Measurements from ENCODE around the gene TLCD4. TPM values are rescaled to one million over a fixed set of nuclear protein-coding genes. Genes with fewer than 3 reads are reported as not detected.
"Not testable (repeated sequence)": the region's sequence is repeated elsewhere in the genome, so short reads cannot be mapped to it uniquely, and the experiment has no call there.

The TLCD4 gene, protein sequence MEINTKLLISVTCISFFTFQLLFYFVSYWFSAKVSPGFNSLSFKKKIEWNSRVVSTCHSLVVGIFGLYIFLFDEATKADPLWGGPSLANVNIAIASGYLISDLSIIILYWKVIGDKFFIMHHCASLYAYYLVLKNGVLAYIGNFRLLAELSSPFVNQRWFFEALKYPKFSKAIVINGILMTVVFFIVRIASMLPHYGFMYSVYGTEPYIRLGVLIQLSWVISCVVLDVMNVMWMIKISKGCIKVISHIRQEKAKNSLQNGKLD
- 0.06 and 6.2 TPM in 2 replicates for total RNA-seq (2014; rRNA removed; shearing (Covaris generic))

GRCh38 chr1:95117207-95118066 lies at the start of gene TLCD4:
Gene TLCD4, plus strand, starts transcription at chr1:95117355. Its CDS starts 26,547 bp downstream, at chr1:95143902.
- DNase-seq (ENCODE audit: low spot score) = peak; percentile 70
- in situ Hi-C loops (cut with HindIII; ENCODE audit: low sequenced_read_pairs) = no loop called here

DNA sequence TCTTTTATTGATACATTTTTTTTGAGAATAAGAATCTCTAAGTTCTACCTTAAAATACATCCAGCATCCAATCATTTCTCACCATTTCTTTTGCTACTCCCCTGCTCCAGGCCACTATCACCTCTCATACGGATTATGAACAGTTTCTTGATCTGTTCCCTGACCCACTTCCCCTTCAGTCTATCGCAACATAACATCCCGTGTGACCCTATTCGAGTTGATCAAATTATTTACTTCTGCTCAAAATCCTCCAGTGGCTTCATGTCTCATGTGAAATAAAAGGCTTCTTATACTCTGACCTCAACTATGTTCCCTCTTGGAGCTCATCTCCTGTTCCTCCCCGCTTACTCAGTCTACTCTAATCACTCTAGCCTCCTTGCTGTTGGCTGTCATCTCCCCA lies 49.6 kb upstream of the TLCD4 start:
- in situ Hi-C loops (cut with HindIII; ENCODE audit: low sequenced_read_pairs) = no loop called here
- no peak for DNase-seq (ENCODE audit: low spot score)

DNA sequence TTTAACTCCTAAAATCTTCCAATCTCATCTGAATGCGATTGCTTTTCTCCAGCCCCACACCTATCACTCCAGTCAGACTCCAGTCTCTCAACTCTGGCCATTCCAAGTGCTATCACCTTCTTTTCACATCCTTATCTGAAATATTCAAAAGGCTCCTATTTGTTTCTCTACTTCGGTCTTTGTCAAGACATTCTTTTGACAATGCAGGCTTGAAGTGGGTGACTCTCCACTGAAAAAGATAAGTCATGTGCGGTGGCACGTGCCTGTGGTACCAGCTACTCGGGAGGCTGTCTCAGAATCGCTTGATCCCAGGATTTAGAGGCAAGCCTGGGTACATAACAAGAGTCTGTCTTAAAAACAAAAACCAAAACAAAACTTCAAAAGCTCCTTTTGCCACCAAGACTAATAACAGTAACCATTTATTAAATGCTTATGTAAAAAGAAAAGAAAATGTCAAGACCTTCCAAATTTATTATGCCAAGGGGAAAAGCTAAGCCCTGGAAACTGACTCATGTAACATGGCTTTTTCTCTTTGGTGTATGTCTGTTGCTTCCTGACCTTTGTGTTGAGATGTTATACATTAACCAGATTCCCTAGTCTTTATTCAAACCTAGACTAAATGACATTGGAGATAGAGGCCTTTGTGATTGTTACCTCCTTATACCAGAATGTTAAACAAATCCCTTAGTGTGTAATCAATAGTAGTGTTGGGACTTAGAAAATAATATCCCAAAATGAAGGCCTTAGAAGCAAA lies 48.0 kb upstream of the TLCD4 start:
- no peak for DNase-seq (ENCODE audit: low spot score)
- in situ Hi-C loops (cut with HindIII; ENCODE audit: low sequenced_read_pairs) = no loop called here

- in situ Hi-C loops (cut with HindIII; ENCODE audit: low sequenced_read_pairs) = no loop called here
- DNase-seq (ENCODE audit: low spot score) = no peak
These were observed 47.5 kb upstream of the TLCD4 start for GRCh38 chr1:95069710-95070093.

DNA sequence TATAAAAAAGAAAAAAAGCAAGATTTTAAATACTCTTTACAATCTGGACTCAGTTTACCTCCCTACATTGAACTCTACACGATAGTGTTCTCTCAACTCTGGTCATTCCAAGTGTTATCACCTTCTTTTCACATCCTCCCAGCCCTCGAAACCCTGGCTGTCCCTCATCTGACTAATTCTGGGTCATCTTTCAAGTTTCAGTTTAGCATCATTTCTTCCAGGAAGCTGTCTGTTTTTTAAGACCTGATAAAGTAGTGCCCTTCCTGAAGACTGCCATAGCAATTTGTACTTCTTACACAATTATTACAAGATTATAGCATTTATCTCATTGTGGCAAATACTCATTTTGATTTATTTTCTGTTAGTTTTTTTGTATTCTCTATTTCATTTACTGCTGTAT lies 45.6 kb upstream of the TLCD4 start:
- no peak for DNase-seq (ENCODE audit: low spot score)
- in situ Hi-C loops (cut with HindIII; ENCODE audit: low sequenced_read_pairs) = no loop called here

DNA sequence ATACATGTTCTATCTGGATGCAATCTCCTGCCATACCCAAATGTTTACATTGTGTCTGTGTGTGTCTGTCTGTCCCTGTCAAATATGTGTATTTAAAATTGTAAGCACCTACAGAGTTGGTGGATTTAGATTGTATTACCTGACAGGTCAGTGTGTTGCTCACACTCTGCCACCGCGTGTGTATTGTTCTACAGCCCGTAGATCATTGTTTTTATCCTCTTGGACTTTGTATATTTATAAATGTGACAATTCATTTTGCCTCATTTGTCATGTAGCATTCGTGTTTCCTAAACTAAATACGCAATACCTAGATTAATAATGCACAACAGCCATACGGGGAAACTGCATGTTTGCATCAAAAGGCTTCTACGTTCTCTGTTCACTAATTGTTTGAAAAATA lies 45.0 kb upstream of the TLCD4 start:
- DNase-seq (ENCODE audit: low spot score) = no peak
- in situ Hi-C loops (cut with HindIII; ENCODE audit: low sequenced_read_pairs) = no loop called here

GRCh38 chr1:95072532-95073419 lies 44.4 kb upstream of the TLCD4 start, which contains the start of gene ALG14:
Gene ALG14, minus strand, starts transcription at chr1:95072951. Its CDS starts 53 bp downstream, at chr1:95072898.
- in situ Hi-C loops (cut with HindIII; ENCODE audit: low sequenced_read_pairs) = no loop called here
- peak; percentile 98 for DNase-seq (ENCODE audit: low spot score)

GRCh38 chr1:95073446-95073845 lies 43.7 kb upstream of the TLCD4 start:
- in situ Hi-C loops (cut with HindIII; ENCODE audit: low sequenced_read_pairs) = no loop called here
- no peak for DNase-seq (ENCODE audit: low spot score)

GRCh38 chr1:95076034-95076433 lies 41.1 kb upstream of the TLCD4 start:
- in situ Hi-C loops (cut with HindIII; ENCODE audit: low sequenced_read_pairs) = no loop called here

GRCh38 chr1:95080446-95080845 lies 36.7 kb upstream of the TLCD4 start:
- in situ Hi-C loops (cut with HindIII; ENCODE audit: low sequenced_read_pairs) = no loop called here

More at GRCh38 chr1:95076034-95076433, 41.1 kb upstream of the TLCD4 start:
- no peak for DNase-seq (ENCODE audit: low spot score)

GRCh38 chr1:95080879-95081278 lies 36.3 kb upstream of the TLCD4 start:
- in situ Hi-C loops (cut with HindIII; ENCODE audit: low sequenced_read_pairs) = no loop called here
- no peak for DNase-seq (ENCODE audit: low spot score)

More at GRCh38 chr1:95080446-95080845, 36.7 kb upstream of the TLCD4 start:
- DNase-seq (ENCODE audit: low spot score) = no peak

DNA sequence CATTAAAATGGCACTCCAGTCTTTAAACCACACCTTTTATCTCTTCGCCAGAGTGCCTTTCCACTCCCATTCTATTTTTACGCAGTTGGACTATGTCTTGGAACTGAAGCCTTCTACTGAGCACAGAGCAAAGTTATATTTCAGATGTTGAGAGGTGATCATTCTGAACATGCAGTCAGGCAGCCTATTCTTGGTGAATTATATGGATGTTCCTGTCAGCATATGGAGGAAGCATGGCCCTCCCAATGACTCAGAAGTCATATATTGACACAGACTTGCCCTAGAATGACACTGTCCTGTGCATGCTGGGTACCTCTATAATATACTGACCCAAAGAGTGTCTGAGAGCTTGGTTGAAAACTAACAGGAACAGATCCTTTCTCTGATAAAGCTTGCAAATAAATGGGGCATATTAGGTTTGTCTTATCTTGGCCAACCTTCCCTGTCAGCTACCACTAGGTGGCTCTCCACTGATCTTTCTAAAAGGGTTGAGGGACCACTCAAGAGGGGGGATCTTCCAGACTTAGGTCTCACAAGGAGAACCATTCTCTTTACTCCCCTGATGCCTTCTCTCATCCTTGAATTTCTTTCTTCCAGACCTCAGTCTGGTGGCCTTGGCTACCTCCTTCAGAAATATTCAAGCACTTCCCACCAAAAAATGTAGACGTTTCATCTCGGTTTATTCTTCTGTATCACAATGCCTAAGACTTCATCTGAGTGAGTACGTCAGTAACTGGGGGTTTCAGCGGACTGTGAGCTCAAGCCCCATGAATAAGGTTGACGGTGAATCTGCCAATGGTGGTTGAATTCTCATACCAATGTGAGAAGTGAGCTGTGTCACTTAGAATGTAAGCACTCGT lies 32.6 kb upstream of the TLCD4 start:
- in situ Hi-C loops (cut with HindIII; ENCODE audit: low sequenced_read_pairs) = no loop called here

DNA sequence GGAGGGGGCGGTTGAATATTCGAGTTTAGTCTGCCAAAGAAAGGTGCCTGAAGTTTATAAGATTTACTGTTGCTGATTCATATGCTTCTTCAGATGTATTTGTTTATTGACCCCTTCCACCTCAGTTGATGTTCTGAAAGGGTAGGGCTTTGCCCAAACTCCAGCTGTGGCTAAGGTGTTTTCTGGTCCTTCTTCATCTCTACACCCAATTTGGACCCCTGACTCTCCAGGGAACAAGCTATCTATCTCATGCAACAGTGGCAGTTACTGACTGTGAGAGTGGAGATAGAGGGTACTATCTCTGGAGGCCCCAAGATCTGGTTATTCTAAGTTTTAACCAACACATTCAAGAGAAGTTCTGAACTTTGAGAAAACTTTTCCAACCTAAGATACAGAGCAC lies 31.8 kb upstream of the TLCD4 start:
- no peak for DNase-seq (ENCODE audit: low spot score)
- in situ Hi-C loops (cut with HindIII; ENCODE audit: low sequenced_read_pairs) = no loop called here

More for the DNA sequence above, 32.6 kb upstream of the TLCD4 start:
- peak; percentile 70 for DNase-seq (ENCODE audit: low spot score)

GRCh38 chr1:95086949-95087533 lies 30.1 kb upstream of the TLCD4 start:
- in situ Hi-C loops (cut with HindIII; ENCODE audit: low sequenced_read_pairs) = no loop called here
- no peak for DNase-seq (ENCODE audit: low spot score)

DNA sequence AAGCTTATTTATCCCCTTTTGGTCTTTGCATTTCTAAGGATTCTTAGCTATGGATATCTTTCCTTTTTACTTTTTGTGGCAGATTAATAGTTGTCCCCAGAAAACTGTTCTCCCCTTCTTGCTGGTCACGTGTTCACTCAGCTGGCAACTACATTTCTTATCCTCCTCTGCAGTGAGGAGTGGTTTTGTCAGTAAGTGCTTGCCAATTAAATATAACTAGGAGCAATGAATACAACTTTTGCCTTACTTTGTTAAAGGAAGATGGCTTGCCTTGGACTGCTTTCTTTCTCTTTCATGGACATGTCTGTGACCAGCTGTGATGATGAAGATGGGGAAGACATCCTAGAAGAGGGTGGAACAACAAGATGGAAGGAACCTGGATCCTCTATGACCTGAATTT lies 28.9 kb upstream of the TLCD4 start:
- in situ Hi-C loops (cut with HindIII; ENCODE audit: low sequenced_read_pairs) = no loop called here
- DNase-seq (ENCODE audit: low spot score) = no peak

- no peak for DNase-seq (ENCODE audit: low spot score)
- in situ Hi-C loops (cut with HindIII; ENCODE audit: low sequenced_read_pairs) = no loop called here
These were observed 27.4 kb upstream of the TLCD4 start for GRCh38 chr1:95089650-95090287.

DNA sequence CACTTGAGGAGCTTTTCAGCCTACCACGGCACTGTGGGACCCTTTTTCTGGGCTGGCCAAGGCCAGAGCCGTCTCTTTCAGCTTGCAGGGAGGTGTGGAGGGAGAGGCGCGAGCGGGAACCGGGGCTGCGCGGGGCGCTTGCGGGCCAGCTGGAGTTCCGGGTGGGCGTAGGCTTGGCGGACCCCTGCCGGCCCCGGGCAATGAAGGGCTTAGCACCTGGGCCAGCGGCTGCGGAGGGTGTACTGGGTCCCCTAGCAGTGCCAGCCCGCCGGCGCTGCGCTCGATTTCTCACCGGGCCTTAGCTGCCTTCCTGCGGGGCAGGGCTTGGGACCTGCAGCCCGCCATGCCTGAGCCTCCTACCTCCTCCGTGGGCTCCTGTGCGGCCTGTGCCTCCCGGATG lies 25.9 kb upstream of the TLCD4 start:
- in situ Hi-C loops (cut with HindIII; ENCODE audit: low sequenced_read_pairs); DNase-seq (ENCODE audit: low spot score): not testable (repeated sequence)

Measured in G401 (cell line).